Nasal cavity respiratory epithelium epithelial cell of viscerocranial mucosa (primary cell): ENCODE measurements around the gene CALD1. TPM values are rescaled to one million over a fixed set of nuclear protein-coding genes. Genes with fewer than 3 reads are reported as not detected.

Experiments
- total RNA-seq: library from RNA; depleted of rRNA; stranded (reverse); fragments of >200 nt; gene quantifications from 2 replicates; pipeline ENCODE4 v1.2.3, GENCODE V29; 2014

Gene CALD1
- total RNA-seq = 209 and 322 TPM in 2 replicates

GRCh38 chr7:134778941-134779740, at the start of gene CALD1:
CALD1 (plus strand) TSS chr7:134779634; CDS start chr7:134867734, 88,100 bp downstream.

GRCh38 chr7:134986363-134987251, 207.2 kb downstream of the CALD1 start, which contains the start of gene AGBL3:
AGBL3 (plus strand) TSS chr7:134986508; CDS start chr7:134987934, 1,426 bp downstream.

Other genes with a start within 250 kb of the CALD1 start
- 0.34 and 0.50 TPM in 2 replicates for gene AKR1B15, start 230.5 kb upstream of the CALD1 start, total RNA-seq
- gene BPGM, start 132.8 kb upstream of the CALD1 start, total RNA-seq = 17.1 and 20.1 TPM in 2 replicates
- gene AGBL3, start 206.9 kb downstream of the CALD1 start, total RNA-seq = 1.00 and 1.0 TPM in 2 replicates